Measurements from ENCODE around the gene EHMT1.
"Not testable (repeated sequence)": the region's sequence is repeated elsewhere in the genome, so short reads cannot be mapped to it uniquely, and the experiment has no call there.

Gene EHMT1

DNA sequence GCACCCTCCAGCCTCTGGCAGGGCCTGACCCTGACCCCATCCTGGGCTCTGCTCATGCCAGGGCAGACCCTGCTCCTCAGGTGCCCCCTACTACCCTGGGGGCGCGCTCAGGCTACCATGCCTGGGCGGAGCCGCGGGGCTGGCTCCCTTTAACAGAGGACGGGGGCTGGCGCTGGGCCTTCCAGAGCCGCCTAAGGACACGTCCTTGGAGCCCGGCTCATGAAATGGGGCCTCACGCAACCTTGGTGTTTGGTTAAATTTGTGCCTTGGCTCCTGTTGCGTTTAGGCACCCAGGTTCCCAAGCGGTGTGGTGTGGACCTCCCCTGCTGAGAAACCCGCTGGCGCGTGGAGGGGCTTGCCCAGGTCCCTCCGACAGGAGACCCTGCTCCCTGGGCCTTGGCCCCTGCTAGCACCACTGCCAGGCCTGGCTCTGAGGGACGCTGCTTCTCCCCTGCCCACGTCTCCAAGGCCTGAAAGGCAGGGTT is 3.4 kb upstream of the EHMT1 start:
- no peak for DNase-seq

GRCh38 chr9:137619240-137620047 is 639 bp downstream of the EHMT1 start:
- DNase-seq = peak; percentile 30

GRCh38 chr9:137620048-137620405 is 1.2 kb downstream of the EHMT1 start:
- no peak for DNase-seq

- no peak for DNase-seq
Measured at GRCh38 chr9:137620581-137620980, 1.8 kb downstream of the EHMT1 start.

GRCh38 chr9:137621131-137621757 is 2.4 kb downstream of the EHMT1 start:
- no peak for DNase-seq

DNA sequence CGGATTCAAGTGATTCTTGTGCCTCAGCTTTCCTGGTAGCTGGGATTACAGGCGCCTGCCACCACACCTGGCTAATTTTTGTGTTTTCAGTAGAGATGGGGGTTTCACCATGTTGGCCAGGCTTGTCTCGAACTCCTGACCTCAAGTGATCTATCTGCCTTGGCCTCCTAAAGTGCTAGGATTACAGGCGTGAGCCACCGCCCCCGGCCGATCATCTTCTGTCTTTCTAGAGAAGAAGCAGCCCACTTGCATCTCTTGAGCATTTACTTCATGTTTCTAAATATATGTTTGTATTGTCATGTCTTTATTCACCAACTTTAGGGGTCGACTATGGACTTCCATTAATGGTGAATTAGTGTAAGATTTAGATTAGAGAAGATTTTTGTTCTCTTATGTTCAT is 3.4 kb downstream of the EHMT1 start:
- not testable (repeated sequence) for DNase-seq

GRCh38 chr9:137626464-137626863 is 7.7 kb downstream of the EHMT1 start:
- no peak for DNase-seq

GRCh38 chr9:137627406-137627805 is 8.6 kb downstream of the EHMT1 start:
- DNase-seq = not testable (repeated sequence)

DNA sequence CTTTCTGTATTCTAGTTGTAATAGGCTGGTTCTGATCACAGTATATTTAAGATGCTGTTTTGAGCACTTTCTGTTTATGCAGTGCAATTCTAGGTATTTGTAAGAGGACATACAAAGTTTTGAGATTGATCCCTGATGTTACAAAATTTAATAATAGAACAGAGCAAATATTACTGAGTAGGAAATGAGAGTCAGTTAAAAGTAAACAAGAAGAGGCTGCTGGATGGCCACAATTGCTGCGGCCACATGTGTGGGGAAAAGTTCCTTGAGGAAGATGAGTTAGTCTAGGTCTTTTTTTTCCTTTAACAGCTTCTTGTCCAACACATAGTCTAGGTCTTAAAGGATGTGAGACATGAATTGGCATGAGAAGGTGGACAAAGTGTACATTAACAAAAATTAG is 11.3 kb downstream of the EHMT1 start:
- DNase-seq = no peak

- DNase-seq = no peak
Measured at GRCh38 chr9:137630679-137631078, 11.9 kb downstream of the EHMT1 start.

- DNase-seq = no peak
Measured at GRCh38 chr9:137631345-137632229, 12.8 kb downstream of the EHMT1 start.

DNA sequence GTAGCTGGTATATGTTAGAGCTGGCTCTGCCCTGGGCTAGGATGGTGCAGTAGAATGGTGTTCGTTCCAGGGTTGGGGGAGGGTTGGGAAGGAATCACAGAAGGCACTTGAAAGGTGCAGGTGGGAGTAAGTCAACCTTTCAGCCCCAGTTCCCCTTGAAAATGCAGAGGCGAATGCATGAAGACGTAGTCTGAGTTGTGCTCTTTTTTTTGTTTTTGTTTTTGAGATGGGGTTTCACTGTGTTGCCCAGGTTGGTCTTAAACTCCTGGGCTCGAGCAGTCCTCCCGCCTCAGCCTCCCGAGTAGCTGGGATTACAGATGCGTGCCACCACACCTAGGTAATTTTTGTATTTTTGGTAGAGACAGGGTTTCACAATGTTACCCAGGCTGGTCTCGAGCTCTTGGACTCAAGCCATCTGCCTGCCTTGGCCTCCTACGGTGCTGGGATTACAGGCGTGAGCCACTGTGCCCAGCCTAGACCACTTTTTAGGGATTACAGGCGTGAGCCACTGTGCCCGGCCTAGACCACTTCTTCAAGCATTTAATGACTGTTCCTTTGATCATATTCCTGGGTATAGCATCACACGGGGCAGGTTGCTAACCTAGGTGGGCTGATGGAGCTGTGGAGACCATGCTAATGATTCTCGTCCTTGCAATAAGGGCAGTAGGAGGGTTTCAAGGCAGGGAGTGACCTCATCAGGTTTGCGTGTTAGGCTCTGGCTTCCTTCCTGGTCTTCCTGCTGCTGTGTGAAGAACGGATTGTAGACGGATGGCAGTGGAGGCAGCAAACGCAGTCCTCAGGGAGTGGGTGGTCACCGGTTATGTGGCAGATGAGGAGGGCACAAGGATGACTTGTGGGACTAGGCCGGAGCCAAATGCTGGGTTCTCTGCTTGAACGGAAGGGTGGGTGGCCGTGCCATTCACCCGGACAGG is 13.7 kb downstream of the EHMT1 start:
- no peak for DNase-seq

DNA sequence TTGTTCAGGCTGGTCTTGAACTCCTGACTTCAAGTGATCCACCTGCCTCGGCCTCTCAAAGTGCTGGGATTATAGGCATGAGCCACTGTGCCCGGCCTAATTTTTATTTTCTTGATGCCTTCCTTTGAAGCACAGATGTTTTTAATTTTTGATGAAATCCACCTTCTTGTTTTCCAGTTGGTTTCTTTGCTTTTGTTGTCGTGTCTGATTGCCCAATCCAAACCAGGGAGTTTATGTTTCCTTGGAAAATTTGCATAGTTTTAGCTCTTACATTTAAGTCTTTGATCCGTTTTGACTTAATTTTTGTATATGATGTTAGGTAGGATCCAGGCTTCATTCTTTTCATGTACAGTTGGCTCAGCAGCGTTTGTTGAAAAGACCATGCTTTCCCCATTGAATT is 15.2 kb downstream of the EHMT1 start:
- DNase-seq = no peak

DNA sequence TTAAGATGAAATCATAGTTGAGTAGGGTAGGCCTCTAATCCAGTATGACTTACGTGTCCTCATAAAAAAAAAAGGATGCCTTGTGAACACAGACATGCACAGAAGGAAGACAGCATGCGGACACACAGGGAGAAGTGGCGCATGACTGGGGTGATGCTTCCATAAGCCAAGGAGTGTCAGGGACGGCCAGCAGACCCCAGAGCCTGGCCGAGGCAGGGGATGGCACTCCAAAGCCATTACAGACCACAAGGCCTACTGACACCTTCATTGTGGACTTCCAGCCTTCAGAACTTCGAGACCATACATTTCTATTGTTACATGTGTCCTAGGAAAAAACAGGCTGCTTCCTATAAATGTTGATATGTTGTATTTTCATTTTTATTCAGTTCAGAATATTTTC is 19.9 kb downstream of the EHMT1 start:
- no peak for DNase-seq

DNA sequence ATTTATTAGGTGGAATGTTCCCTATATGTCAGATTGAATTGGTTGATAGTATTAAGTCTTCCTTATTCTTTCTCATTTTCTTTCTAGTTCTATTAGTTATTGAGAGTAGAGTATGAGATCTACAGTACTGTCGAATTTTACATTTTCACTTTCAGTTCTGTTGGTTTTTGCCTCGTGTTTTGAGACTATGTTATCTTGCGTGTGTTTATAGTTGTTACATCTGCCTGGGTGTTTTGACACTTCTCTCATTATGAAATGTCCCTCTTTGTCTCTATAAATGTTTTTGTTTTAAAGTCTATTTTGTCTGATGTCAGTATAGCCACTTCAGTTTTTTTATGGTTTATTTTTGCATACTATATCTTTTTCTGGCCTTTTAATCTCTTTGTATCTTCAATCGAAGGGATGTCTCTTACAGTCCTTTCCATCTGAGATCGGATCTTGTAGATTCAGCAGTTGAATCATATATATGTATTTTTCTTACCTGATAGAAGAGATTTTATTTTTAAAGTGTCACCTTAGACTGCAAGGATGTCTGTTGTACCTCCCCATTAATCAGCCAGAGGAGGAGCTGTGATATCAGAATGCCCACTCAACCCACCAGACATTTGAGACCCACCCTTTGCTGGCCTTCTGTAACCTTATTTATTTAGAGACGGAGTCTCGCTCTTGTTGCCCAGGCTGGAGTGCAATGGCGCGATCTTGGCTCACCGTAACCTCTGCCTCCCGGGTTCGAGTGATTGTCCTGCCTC is 20.7 kb downstream of the EHMT1 start:
- DNase-seq = no peak

GRCh38 chr9:137640862-137641261 is 22.1 kb downstream of the EHMT1 start:
- DNase-seq = no peak

GRCh38 chr9:137642118-137642601 is 23.4 kb downstream of the EHMT1 start:
- no peak for DNase-seq

- no peak for DNase-seq
Measured at GRCh38 chr9:137642892-137643291, 24.1 kb downstream of the EHMT1 start.

DNA sequence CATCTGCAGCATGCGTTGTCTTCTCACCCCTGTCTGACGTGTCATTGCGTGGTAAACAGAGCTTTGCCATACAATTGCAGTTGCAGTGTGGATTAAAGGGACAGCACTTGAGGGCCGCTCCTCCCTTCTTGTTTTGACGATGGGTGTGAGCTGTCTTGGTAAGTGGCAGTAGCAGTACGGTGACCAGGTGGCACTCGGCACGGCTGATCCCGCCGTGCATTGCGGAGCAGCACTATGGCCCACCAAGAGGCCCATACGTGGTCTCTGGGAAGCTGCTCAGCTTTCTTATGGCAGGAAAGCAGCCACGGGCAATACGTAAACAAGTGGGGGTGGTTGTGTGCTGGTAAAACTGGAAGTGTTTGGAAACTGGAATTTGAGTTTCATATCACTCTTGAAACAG is 25.1 kb downstream of the EHMT1 start:
- no peak for DNase-seq

DNA sequence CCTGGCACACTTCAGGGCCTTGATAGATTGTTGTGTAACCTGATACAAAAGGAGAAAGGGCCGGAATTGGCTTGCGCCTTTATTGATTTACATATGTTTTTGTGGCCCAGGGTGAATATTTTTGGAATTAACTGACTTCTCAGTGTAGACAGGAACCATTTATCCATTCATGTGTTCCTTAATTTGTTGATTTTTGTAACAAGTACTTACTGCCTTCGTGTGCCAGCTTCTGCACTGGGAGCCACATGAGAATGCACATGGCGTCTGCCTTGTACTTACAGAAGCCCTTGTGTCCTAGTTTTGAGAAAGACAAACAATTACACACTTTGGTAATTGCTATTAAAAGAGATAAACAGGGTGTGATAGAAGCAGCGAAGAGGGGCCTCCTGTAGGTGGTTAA is 26.4 kb downstream of the EHMT1 start:
- DNase-seq = no peak

DNA sequence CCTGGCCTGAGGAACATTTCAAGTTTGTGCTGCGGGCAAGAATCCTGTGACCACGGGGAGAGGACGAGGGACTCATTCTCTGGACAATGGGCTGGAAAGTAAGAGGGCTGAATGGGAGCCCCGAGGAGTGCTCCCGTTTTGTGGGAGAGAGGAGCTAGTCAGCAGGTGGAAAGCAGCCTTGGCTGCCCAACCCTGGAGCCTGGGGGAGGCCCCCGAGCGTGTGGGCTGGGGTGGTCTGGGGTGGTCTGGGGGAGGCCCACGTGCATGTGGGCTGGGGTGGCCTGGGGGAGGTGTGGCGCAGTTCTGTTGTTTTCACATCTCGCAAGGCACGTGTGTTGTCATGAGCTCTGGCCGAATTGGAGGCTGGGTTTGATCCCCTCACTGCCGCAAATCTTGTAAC is 27.5 kb downstream of the EHMT1 start:
- no peak for DNase-seq
